GM21825 (cell line): Measurements from ENCODE around the gene CCNL1.
"Not testable (repeated sequence)": the region's sequence is repeated elsewhere in the genome, so short reads cannot be mapped to it uniquely, and the experiment has no call there.

ENCODE experiments used
- ATAC-seq: cut with Tn5 transposase; IDR thresholded peaks from one replicate; pipeline ENCODE4 v1.9.1; 2021; ENCODE audit warnings: mild to moderate bottlenecking, moderate library complexity; ENCODE audit not compliant: unreplicated experiment

CCNL1 gene

DNA sequence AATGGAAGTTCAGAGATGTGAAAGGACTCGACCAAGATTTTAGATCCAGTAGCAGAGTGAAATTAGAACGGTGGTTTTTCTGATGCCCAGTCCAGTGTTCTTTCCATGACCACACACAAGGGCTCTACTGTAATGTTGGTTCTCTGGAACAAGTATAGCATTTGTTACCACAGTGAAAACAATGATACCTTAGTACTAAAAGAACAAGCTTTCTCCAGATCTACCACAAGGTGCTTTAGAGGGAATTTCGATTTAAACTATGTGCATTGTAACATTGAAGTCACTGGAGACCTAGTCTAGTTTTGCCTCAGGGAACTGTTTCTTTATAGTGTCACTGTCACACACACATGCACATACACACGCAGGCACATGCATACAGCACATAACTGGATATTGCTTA lies 12.8 kb upstream of the CCNL1 start:
- ATAC-seq, result no peak

DNA sequence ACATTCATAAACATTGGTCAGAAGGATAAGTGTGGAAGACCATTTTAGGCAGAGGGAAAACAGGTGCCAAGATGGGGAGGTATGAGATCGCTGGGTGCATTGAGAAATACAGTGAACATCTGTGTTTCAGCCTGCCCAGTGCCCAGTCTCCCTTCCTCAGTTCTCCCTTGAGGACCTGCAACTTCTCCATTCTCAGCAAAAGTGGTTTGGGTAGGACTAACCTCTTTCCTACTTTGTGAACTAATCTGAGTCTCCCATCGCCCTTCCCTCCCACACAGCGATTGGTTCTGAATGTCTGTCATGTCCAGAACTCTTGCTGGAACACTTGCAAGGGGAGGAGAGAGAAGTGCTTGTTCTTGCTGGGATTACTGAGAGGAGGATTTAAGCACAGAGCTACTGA lies 10.9 kb upstream of the CCNL1 start:
- ATAC-seq, result no peak

DNA sequence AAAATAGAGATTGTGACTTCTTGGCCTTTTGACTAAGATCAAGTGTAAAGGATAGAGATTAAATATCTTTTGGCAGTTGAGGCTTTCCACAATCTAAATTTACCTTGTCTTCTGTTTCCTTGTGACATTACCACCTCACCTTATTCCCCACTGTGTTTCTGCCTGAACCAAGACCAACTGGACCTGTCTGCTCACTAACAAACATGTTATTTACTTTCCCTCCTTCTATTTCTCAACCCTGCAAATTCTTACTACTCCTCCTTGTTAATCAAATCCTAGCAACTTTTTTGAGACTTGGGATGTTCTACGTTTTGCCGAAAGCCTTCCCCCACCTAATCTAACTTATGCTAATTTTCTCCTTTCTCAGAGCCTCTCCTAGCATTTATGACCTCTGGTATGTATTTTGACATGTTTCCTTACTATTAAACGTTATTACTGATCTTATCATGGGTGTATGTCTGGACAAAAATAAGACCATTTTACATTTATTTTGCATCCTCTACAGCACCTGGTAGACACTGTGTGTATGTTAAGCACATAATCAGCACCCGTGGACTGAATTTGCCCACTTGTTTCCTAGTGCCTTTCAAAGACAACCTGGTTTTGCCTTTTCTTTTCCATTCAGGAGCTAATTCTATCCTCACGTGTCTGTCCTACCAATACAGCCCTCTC lies 7.6 kb upstream of the CCNL1 start:
- no peak for ATAC-seq

DNA sequence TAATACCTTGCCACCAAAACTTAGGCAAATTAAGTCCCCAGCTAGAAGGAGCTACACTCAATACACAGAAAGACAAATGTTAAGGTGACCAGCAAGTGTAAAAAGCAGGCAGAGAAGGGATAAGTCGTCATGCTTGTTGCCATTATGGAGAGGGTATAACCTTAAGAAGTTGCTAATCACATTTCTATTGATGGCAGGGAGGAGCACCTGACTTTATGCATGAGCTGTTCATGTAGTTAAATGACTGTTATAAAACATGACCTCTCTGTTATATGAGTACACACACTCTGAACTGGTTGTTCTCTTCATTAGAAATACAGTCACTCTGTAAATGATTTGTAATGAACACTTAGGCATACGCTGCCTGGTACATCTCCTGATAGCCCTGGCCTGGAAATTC lies 6.6 kb upstream of the CCNL1 start:
- ATAC-seq, result peak; percentile 74

DNA sequence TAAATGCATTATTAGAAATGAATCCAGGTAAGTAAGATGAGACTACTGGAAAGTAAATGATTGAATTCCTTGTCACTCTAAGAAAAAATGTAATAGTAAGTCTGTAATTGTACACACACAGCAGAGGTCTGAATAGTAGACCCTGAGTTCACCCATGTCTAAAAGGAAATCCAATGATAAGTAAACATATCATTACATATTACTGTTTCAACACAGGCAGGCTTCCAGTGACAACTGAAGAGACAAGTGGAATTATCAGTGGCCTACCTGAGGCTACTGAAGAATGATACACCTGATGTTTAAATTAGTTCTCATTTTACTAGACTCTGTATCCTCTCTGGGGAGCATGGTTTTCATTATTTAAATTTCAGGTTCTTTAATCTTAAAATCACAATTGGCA lies 6.2 kb upstream of the CCNL1 start:
- no peak for ATAC-seq

DNA sequence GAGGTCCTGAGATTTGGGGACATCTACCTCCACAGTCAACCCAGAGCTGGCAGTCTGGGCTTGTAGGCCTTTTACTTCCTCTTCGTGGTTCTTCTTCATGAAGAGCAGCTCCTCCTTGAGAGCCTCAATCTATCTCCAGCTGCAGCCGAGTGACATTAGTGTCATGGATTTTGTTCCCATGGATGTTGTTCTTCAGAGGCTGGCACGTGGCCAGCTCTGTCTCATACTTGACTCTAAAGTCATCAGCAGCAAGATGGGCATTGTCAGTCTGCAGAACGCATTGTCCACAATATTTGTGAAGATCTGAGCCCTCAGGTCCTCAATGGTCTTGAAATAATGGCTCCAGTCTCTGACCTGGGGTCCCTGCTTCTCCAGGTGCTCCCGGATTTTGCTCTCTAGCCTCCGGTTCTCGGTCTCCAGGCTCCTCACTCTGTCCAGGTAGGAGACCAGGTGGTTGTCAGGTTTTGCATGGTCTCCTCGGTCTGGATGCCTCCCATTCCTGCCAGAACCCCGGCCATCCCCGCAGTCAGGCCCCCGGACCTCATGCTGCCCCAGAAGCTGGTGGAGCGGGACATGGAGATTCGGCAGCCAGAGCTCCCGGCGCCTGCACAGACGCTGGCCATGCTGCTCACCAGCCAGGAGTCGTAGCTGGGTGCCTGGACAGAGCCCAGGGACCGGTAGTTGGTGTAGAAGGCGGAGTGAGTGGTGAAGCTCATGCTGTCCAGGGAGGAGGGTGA lies 3.4 kb upstream of the CCNL1 start:
- no peak for ATAC-seq

DNA sequence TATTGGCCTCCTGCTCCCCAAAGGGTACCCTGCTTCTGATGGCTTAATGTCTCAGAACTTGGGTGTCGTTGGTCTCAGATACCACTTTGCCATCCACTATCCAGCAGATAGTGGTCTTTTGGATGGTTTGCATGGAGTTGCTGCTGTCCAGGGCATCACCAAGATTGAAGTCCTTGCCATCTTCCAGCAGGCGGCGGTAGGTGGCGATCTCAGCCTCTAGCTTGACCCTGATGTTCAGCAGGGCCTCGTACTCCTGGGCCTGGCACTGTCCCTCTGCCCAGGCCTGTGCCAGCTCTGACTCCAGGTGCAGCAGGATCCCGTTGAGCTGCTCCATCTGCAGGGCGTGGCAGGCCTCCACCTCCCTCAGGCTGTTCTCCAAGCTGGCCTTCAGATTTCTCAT lies 2.7 kb upstream of the CCNL1 start:
- ATAC-seq, result not testable (repeated sequence)

DNA sequence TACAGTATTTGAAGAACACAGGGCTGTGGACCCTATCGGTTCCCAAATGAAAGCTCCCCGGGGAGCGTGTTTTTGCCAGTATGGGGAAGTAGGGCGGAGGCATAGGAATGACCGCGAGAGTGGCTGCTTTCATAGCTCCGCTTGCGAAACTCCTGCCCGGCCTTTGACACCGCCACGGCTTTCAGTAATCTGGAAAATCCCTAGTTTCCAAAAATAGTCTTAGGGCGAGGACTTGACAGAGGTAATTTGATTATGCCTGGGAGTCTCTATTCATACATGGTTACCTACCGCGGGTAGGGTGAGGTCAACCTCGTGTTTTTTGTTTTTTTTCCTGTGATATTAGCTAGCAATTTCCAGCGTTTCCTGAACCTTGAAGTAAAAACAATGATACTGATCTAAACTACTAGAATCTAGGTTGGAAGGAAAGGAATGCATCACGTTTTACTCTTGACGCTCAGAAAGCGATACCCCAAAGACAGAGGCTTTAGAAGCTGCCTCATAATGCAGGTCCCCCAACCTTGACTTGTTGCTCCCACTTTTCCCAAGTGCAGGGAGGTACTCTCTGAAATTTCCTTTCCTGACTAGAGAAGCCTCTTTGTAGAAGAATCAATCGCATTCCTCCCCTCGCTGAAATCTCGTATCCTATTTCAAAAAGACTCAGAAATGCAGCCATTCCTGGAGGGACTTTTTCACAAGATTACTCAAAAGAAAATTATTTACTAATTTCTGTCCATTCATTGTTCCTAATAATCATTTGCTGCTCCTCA lies 894 bp upstream of the CCNL1 start:
- ATAC-seq, result peak; percentile 34

DNA sequence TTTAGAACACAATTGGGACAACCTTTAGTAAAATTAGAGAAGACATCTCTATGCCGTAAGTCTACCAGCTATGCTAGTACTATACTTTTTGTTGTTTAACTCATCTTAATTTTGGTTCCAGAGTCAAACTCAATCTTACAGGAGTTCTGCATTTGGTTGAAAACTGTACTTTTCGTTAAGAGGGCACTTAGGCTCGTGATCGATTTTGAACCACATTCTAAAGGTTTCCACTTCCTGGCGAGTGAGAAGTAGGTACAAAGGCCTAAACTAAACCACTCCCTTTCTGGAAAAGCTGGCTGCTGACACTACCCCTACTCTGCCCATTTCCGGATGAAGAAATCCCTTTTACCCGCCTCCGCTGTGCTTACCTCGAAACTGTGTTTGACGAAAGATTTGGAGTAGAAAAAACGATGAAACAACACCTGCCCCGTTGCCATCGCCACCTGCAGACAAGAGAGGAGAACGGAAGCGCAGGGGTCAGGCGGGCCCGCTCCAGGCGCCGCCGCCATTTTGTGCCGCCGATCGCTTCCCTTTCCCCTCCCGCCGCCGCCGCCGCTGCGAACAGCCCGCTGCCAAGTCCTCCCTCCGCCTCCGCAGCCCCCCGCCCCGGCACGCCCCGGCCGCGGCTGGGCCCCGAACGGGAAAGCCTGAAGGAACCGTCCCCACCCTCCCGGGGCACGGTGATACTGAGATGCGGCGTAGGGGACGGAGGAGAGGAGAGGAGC lies 748 bp downstream of the CCNL1 start:
- ATAC-seq, result peak; percentile 41

DNA sequence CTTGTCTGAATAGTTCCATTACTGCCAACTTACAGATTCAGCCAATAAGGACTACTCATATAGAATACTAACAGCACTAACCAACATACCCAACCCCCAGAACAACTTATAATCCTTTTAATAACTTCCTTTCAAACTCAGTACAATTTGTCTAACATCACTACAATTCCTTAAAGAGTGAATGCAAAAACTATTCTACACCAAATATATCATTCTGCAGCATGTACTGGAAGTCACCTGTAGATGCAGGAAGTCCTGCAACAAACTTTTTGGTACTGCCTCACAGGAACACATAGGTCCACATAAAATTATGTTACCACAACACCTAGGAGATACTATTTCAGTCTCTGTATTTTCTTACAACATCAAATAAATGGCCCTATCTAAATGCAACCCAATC lies 2.1 kb downstream of the CCNL1 start:
- no peak for ATAC-seq

DNA sequence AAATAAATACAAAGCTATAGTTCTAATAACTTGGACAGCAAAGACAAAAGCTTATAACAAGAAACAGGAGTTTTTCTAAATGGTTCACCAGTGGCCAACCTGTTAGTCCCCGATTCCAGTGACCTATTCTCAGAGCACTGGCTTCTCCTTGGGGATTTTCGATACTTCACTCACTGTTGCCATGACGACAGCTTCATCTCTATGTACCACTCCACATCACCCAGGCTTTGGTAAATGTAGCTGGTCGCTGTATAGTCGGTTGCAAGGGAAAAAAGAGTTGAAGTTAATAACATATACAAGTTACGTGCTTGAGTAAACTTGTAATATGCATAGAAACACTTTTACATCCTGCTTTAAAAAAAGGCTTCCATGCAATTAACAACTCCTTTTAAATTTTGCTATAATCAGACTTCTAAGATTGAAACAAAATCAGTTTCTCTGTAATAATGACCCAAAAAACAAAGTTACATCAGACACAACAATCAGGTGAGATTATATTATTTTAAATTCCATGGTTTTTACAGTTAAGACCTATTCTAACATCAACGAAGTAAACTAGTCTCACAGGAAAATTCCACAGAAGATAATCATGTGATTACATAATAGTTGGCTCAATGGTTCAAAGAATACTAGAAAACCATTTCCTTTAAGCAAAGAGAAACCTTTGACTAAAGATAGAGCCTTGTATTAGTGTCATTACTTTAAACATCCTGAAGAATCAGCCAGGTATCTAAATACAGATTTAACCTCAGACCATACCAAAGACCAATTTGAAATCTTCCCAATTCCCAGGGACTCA lies 2.9 kb downstream of the CCNL1 start:
- no peak for ATAC-seq

DNA sequence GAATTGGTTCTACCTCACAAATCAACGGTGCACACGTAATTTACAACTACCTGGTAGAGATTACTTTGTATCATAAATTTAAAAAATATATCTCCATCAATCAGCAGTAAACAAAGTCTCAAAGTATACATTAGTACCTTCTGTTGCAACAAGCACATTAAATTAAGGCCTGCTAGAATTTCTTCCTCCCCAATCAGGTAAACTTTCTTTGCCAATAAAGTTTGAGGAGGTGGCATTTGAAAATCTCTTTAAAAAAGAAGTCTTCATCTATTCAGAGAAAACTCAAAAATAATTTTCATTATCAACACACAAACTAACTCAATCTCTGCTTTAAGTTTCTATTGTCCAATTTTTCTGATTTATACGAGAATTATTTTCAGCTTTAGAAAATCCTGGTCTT lies 4.4 kb downstream of the CCNL1 start:
- ATAC-seq, result no peak

DNA sequence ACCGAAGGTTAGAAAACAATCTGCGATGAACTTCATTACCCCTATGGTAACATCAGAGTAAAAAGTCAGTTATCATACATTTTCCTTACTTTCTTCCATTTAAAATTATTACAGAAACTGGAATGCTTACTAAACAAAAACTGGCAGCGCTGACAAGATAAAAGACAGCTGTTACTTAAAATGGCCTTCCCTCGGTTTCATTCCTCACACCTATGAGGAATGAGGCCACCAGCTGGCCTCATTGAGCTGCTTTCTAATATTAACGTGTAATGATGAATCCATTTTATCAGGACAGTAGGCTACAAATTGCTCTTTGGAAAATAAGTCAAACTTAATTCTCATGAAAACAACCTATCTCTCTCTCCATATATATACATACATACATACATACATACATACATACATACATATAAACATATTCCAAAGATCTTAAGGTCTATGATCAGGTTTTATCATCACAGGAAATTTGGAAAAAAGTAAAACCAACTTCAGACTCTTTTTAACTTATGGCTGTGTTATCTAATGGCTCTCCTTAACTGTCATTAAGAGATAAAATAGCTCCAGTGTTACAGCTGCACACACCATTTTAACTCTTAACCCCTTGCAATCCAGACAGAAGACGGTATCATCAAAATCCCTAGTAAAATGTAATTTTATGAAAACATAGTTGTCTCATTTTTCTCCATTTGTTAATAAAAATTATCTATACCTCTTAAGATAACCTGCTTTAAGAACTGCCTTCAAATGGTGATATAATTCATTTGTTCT lies 5.2 kb downstream of the CCNL1 start:
- ATAC-seq, result no peak

DNA sequence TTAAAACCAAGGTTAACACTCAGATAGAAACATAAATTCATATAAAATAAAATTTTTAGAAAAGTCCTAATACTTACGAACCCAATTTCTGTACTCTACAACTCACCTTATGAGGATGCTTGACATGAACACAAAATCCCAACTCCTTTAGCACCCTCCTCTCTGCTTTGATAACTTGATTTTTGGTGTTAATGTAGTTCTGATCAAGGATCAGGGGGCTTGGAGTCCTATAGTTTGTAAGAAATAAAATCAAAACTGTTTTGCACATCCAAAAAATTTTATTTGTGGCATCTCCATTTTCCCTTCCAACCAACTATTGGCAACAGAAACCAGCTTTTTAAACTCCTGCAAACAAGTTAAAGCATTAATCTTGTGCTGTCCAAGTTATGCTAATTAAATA lies 7.0 kb downstream of the CCNL1 start:
- ATAC-seq, result no peak

DNA sequence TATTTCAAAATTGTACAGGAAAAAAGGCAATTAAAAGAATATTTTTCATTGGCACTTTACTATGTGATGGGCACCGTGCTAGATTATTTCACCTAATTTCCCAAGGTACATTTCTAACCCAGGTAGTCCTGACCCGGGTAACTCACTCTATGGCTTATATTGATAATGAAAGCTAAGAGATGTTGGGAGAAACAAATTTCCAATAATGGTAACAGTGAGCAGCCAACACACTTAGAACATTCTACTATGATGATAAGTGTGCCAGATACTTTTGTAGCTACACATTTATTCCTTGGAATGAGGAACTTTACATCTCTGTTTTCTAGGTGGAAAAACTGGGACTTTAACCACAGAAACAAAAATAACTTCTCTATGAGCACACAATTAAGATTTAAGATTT lies 7.5 kb downstream of the CCNL1 start:
- no peak for ATAC-seq

DNA sequence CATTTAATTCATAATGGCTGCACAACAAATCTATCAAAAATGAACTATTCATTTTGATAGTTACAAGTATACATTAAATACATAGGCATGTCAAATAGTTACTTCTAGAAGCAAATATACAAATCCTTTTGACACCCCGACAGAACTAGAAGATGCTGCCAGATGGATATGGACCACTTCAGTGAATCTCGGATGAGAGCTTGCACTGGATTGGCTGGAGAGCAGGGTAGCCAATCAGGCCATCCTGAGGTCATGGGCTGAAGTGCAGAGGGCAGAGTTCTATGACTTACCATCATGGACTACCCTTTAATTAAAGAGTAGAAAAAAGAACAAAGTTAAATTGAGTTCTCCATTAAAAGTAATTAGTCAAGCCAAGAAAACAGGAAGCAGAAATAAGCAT lies 8.3 kb downstream of the CCNL1 start:
- no peak for ATAC-seq

DNA sequence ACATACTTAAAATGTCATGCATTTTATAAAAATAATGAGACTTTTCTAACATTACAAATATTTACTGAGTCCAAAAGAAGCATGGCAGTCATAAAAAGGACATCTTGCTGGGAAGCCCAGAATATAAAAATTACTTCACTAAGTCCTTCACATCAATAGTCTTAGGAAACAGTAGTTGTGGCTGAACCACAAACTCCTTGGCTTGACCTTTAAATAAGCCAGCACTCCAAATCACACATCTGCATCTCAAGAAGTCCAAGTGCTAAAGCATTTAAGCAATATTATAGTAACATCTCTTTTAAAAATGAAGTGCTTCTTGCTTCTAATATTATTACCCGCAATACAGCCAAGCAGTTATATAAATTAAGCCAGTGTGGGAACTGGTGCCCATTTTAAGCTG lies 8.8 kb downstream of the CCNL1 start:
- ATAC-seq, result no peak

DNA sequence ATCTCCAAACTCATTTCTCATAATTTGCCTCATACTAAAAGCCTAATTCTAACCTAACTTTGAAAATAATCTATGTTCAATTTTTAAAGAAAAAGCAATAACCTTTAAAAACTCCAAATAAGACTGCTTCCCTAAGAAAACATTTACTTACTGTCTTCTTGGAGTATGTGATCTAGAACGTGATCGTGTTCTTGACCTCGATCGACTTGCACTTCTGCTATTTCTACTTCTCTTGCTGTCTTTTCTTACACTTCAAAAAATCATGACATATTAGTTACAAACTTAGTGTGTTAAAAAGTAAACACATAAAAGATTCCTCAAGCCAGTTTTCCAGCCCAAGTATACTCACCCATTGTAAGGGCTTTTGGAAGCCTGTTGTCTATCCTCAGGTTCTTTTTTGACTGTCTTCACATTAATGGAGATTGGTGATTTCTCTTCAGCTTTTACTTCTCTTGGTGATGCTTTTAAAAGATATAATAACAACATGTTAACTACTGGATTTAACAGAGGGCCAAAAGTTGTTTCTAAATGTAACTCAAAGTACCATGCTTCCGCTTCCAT lies 10.7 kb downstream of the CCNL1 start:
- ATAC-seq, result no peak

DNA sequence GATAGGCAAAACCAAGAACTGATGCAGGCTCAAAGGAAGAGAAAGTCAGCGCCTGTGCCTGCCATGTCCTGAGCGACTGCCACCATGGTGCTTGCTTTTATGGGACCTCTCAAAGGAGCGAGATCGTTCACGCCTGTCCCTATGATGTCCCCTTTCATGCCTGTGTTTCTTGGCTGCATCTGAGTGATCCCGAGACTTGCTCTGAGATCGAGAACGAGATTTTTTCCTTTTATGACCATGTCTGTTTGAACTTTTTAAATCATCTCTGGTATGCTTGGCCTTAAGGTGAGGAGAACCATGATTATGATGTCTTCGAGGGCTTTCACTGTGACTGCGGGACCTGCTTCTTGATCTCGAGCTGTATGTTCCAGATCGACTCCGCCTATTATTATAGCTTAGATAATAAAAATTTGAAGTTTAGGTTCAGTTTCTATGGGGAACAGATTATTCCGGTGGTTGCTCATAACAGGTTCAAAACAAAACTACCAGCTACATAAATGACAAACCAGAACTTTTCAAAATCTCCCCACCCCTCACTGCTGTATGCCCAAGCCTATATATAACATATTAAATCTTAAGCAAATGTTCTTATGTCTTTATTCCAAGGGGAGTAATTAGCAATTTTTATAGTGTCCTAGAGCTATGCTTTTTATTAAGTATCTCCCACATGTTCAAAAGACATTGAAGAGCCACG lies 11.6 kb downstream of the CCNL1 start:
- no peak for ATAC-seq
